Mucosa of rectum (tissue), 2 donors: ENCODE data around the gene SPATA46.

Experiments
- H3K27ac ChIP-seq, 2 donors: one replicate each; pipeline ENCODE4 v1.7.0; 2013; ENCODE audit warnings: inconsistent platforms in 2 of 2, low read depth in 2 of 2, low read length in 2 of 2
- H3K27me3 ChIP-seq, 2 donors: one replicate each; pipeline ENCODE4 v1.7.0; 2013; ENCODE audit warnings: low read length in 2 of 2; ENCODE audit not compliant: control insufficient read depth in 2 of 2, insufficient read depth in 2 of 2
- H3K36me3 ChIP-seq, 2 donors: one replicate each; pipeline ENCODE4 v1.7.0; 2013; ENCODE audit warnings: low read length in 2 of 2; ENCODE audit not compliant: control insufficient read depth in 2 of 2, insufficient read depth in 2 of 2
- H3K4me1 ChIP-seq, 2 donors: one replicate each; pipeline ENCODE4 v1.7.0; 2013; ENCODE audit warnings: low read length in 2 of 2, mild to moderate bottlenecking in 1 of 2; ENCODE audit not compliant: control insufficient read depth in 2 of 2, insufficient read depth in 2 of 2
- H3K4me3 ChIP-seq, 2 donors: one replicate each; pipeline ENCODE4 v1.7.0; 2013; ENCODE audit warnings: low read length in 2 of 2
- H3K9ac ChIP-seq, 2 donors: one replicate each; pipeline ENCODE4 v1.7.0; 2013; ENCODE audit warnings: low read length in 2 of 2, low read depth in 1 of 2, mild to moderate bottlenecking in 1 of 2
- H3K9me3 ChIP-seq, 2 donors: one replicate each; pipeline ENCODE4 v1.7.0; 2013; ENCODE audit warnings: low read length in 2 of 2; ENCODE audit not compliant: control insufficient read depth in 2 of 2
- donor health status: healthy.
- donor health status: Normal muscosa, but diverticular disease.

Gene SPATA46

GRCh38 chr1:162391790-162392563 lies 15.3 kb upstream of the SPATA46 start:
- H3K27ac ChIP-seq: no peak overlapping the region
- peaks cover 13 to 19% of the 10 kb centered on the region in 2 donors for H3K4me1 ChIP-seq
- no peaks in the 10 kb centered on the region for H3K9me3 ChIP-seq
- H3K27me3 ChIP-seq: no peaks in the 10 kb centered on the region
- H3K9ac ChIP-seq: no peak overlapping the region
- H3K36me3 ChIP-seq: no peaks in the 10 kb centered on the region
- H3K4me3 ChIP-seq: no peak overlapping the region

DNA sequence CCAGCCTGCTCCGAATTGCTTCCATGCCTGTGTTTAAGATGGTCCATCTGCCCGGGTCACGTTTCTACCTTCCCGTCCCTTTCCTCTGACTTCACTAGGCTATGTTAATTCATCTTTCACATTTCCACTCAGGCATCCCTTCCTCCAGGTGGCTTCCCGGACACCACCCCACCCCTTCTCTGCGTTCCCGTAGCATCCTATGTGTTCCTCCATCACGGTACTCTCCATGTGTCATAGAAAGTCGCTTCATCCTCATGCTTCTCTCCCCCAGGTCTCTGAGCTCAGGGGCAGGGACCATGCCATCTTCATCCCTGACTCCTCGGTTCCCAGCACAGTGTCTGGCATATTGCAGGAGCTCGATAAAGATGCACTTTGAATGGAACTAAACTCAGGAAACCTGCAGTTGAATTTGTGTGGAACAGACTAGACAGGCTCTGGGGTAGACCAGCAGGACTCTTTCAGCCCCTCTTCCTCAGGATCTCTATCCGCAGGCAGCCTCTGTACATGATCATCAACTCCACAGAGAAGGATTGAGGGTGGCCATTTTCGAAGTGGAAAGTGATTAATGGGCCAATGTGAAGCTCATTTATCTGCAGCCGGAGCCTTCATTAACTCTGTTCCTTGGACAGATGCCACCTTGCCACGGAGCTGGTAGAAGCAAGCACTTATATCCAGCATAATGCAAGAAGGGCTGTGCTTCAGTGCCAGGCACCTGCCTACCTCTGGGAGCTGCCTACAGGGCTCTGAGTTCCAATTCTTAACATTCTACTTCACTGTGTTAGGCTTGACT lies 13.9 kb upstream of the SPATA46 start:
- Histone ChIP-seq H3K27me3 (peaks cover 0 to 2% of the 10 kb centered on the region in 2 donors), H3K9me3 (no peaks in the 10 kb centered on the region), H3K27ac (no peak overlapping the region), H3K4me1 (peaks cover 13 to 22% of the 10 kb centered on the region in 2 donors), H3K36me3 (no peaks in the 10 kb centered on the region), H3K9ac (peak overlapping the region in 1 of 2 donors; percentile 14), H3K4me3 (no peak overlapping the region)

DNA sequence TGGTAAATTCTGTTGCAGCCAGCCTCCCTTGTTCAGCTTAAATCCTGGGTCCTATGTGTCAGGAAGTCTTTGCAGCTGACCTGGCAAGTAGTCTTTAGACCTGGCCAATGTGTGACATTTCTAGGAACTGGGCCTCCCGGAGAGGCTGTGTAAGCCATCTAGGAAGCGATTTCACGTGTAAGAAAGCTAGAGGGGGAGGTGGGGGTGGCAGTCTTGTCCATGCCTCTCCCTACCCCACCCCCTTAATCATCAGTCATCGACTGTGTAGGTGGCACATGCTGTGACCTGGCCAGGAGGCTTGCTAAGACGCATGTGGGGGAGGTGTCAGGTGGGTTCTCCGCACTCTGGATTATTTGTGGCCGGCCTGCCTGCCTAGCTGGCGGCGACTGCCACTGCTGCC lies 13.3 kb upstream of the SPATA46 start:
- Histone ChIP-seq H3K4me1 (peaks cover 13 to 22% of the 10 kb centered on the region in 2 donors), H3K4me3 (no peak overlapping the region), H3K27ac (peak overlapping the region in 1 of 2 donors; percentile 52), H3K27me3 (peaks cover 0 to 2% of the 10 kb centered on the region in 2 donors), H3K36me3 (no peaks in the 10 kb centered on the region), H3K9ac (no peak overlapping the region), H3K9me3 (no peaks in the 10 kb centered on the region)

- no peaks in the 10 kb centered on the region for H3K36me3 ChIP-seq
- peaks cover 14 to 22% of the 10 kb centered on the region in 2 donors for H3K4me1 ChIP-seq
- H3K9ac ChIP-seq: no peak overlapping the region
- H3K4me3 ChIP-seq: peak overlapping the region in 1 of 2 donors; percentile 3
- peaks cover 0 to 2% of the 10 kb centered on the region in 2 donors for H3K27me3 ChIP-seq
- H3K9me3 ChIP-seq: no peaks in the 10 kb centered on the region
- peak overlapping the region; percentile 52 to 65 for H3K27ac ChIP-seq
Measured at GRCh38 chr1:162389021-162389818, 12.6 kb upstream of the SPATA46 start.

DNA sequence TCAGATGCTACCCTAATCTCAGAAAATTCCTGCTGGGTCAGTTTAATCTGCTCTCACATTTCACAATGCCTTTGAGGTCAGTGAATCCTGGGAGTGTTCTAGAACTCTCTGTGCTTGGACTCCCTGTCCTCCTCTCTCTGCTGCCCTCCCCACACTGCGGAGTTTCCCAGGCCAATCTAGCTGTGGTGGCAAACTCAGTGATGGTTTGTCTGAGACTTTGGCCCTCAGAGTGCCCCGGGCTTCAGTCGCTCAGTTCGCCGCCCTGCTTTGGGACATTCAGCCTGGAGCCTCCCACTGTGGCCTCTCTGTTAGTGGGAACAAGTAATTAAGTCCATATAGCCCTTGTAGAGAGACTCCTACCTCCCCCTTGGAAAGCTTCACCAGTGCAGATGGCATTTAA lies 12.0 kb upstream of the SPATA46 start:
- peaks cover under 1 to 5% of the 10 kb centered on the region in 2 donors for H3K36me3 ChIP-seq
- H3K9me3 ChIP-seq: no peaks in the 10 kb centered on the region
- H3K27me3 ChIP-seq: peaks cover 0 to 2% of the 10 kb centered on the region in 2 donors
- no peak overlapping the region for H3K4me3 ChIP-seq
- peaks cover 16 to 23% of the 10 kb centered on the region in 2 donors for H3K4me1 ChIP-seq
- no peak overlapping the region for H3K9ac ChIP-seq
- H3K27ac ChIP-seq: peak overlapping the region; percentile 43 to 65

- H3K27ac ChIP-seq: no peak overlapping the region
Measured at GRCh38 chr1:162388083-162388594, 11.5 kb upstream of the SPATA46 start.

DNA sequence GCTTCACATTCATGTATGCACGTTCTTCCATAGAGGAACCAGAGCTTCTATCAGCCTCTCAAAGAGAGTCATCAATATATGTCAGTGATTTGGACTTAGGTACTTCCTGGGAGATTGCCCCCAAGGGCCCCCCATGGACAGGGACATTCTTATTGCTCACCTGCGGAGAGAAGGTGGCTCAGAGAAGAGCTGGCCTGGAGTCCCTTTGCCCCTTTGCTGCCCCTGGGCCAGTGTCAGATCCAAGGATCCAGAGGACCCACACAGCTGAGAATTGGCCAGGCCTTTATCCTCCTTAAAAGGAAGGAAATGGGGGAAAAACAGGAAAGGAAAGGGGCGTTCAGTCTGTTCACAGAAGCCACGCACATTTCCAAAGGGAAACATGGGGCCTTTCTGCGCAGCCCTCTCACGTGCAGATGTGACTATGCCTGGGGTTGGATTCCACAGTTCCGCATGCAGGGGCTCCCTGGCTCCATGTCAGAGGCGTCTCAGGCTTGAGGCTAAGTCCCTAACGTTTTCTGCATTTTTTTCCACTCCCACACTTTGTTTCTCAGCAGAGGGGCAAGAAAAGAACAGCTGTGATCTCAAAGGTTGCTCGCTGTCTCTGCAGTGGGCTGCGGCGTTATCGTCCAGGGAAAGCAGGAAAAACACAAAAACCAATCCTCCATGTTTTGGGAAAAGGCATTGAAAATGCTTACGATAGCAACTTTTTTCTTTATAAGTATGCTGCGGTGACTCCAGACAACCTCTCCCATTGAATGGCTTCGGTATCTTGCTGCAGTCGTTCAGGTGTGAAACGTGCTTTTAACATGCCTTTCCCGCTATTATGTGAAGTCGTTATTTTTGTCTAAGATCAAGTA lies 10.8 kb upstream of the SPATA46 start:
- Histone ChIP-seq H3K9ac (no peak overlapping the region), H3K36me3 (peaks cover 6 to 10% of the 10 kb centered on the region in 2 donors), H3K4me3 (no peak overlapping the region), H3K4me1 (peaks cover 26 to 34% of the 10 kb centered on the region in 2 donors), H3K9me3 (no peaks in the 10 kb centered on the region), H3K27ac (no peak overlapping the region), H3K27me3 (peaks cover 0 to 2% of the 10 kb centered on the region in 2 donors)

More at GRCh38 chr1:162388083-162388594, 11.5 kb upstream of the SPATA46 start:
- Histone ChIP-seq H3K9ac (no peak overlapping the region), H3K9me3 (no peaks in the 10 kb centered on the region), H3K27me3 (peaks cover 0 to 2% of the 10 kb centered on the region in 2 donors), H3K4me3 (no peak overlapping the region), H3K36me3 (peaks cover 5 to 9% of the 10 kb centered on the region in 2 donors), H3K4me1 (peaks cover 19 to 27% of the 10 kb centered on the region in 2 donors)

- no peaks in the 10 kb centered on the region for H3K9me3 ChIP-seq
- peaks cover 0 to 2% of the 10 kb centered on the region in 2 donors for H3K27me3 ChIP-seq
- no peak overlapping the region for H3K4me3 ChIP-seq
- H3K27ac ChIP-seq: no peak overlapping the region
- H3K9ac ChIP-seq: no peak overlapping the region
- H3K36me3 ChIP-seq: peaks cover 6 to 10% of the 10 kb centered on the region in 2 donors
- peaks cover 34 to 38% of the 10 kb centered on the region in 2 donors for H3K4me1 ChIP-seq
Measured at GRCh38 chr1:162386292-162387225, 9.9 kb upstream of the SPATA46 start.
